Measurements from ENCODE around the gene TUBB2B. TPM values are rescaled to one million over a fixed set of nuclear protein-coding genes. Genes with fewer than 3 reads are reported as not detected.
A peak's percentile ranks its signal among the peaks of the same experiment; 100 is the strongest.

The TUBB2B gene
- total and polyA plus RNA-seq, 10 of the 15 experiments (the other 5 are each of a cell fraction or from before 2014, with no cell fraction given) = 2.6 to 75.2 (median 21.2) TPM

DNA sequence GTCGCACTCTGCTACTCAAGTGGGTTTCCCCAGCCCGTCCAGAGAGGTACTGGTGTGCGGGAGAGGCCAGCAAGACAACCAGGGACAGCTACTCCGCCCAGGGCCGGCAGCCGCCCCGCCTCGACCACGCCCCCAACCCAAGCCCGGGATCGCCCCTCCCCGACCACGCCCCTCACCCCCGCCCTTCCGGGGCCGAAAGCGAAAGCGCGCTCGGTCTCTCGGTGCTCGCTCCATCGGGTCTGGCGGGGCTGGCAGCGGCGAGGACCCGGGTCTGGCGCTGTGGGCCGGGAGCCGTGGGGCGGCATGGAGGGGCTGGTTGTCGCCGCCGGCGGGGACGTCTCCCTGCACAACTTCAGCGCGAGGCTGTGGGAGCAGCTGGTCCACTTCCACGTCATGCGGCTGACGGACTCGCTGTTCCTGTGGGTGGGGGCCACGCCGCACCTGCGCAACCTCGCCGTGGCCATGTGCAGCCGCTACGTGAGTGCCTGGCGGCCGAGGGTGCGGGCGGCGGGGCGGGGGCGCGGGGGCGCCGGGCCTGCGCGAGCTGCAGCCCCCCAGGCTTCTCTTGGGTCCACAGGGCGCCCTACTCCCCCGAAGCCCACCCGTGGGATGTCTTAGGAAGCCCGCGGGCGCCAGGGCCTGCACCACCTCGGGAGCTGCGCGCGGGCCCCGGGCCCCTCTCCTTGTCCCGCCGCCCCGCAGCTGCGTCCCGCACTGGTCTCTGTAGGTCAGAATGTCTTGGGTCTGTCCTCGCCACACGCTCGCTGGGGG is 31.5 kb upstream of the TUBB2B start, which contains the start of gene PSMG4 (continued):
- TF ChIP-seq HCFC1 (IDR thresholded peaks at IDR 0.05; ENCODE audit: low read length) = peak; percentile 62
- TF ChIP-seq NR2C2 (IDR thresholded peaks at IDR 0.05; ENCODE audit: borderline replicate concordance, control insufficient read depth, insufficient read length, low read depth) = peak; percentile 68
- 0 out of 2 replicates have a peak, but pooled peaks have one; percentile 26 for TF ChIP-seq NBN (IDR thresholded peaks at IDR 0.05)
- TF ChIP-seq, protein P1, sequence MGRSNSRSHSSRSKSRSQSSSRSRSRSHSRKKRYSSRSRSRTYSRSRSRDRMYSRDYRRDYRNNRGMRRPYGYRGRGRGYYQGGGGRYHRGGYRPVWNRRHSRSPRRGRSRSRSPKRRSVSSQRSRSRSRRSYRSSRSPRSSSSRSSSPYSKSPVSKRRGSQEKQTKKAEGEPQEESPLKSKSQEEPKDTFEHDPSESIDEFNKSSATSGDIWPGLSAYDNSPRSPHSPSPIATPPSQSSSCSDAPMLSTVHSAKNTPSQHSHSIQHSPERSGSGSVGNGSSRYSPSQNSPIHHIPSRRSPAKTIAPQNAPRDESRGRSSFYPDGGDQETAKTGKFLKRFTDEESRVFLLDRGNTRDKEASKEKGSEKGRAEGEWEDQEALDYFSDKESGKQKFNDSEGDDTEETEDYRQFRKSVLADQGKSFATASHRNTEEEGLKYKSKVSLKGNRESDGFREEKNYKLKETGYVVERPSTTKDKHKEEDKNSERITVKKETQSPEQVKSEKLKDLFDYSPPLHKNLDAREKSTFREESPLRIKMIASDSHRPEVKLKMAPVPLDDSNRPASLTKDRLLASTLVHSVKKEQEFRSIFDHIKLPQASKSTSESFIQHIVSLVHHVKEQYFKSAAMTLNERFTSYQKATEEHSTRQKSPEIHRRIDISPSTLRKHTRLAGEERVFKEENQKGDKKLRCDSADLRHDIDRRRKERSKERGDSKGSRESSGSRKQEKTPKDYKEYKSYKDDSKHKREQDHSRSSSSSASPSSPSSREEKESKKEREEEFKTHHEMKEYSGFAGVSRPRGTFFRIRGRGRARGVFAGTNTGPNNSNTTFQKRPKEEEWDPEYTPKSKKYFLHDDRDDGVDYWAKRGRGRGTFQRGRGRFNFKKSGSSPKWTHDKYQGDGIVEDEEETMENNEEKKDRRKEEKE (IDR thresholded peaks at IDR 0.05) = no peak
- TF ChIP-seq, protein P2, sequence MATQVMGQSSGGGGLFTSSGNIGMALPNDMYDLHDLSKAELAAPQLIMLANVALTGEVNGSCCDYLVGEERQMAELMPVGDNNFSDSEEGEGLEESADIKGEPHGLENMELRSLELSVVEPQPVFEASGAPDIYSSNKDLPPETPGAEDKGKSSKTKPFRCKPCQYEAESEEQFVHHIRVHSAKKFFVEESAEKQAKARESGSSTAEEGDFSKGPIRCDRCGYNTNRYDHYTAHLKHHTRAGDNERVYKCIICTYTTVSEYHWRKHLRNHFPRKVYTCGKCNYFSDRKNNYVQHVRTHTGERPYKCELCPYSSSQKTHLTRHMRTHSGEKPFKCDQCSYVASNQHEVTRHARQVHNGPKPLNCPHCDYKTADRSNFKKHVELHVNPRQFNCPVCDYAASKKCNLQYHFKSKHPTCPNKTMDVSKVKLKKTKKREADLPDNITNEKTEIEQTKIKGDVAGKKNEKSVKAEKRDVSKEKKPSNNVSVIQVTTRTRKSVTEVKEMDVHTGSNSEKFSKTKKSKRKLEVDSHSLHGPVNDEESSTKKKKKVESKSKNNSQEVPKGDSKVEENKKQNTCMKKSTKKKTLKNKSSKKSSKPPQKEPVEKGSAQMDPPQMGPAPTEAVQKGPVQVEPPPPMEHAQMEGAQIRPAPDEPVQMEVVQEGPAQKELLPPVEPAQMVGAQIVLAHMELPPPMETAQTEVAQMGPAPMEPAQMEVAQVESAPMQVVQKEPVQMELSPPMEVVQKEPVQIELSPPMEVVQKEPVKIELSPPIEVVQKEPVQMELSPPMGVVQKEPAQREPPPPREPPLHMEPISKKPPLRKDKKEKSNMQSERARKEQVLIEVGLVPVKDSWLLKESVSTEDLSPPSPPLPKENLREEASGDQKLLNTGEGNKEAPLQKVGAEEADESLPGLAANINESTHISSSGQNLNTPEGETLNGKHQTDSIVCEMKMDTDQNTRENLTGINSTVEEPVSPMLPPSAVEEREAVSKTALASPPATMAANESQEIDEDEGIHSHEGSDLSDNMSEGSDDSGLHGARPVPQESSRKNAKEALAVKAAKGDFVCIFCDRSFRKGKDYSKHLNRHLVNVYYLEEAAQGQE (IDR thresholded peaks at IDR 0.05; ENCODE audit: low read depth, low read length) = peak; percentile 49; the same call in 1 of the 2 replicates
- TF ChIP-seq, protein P3, sequence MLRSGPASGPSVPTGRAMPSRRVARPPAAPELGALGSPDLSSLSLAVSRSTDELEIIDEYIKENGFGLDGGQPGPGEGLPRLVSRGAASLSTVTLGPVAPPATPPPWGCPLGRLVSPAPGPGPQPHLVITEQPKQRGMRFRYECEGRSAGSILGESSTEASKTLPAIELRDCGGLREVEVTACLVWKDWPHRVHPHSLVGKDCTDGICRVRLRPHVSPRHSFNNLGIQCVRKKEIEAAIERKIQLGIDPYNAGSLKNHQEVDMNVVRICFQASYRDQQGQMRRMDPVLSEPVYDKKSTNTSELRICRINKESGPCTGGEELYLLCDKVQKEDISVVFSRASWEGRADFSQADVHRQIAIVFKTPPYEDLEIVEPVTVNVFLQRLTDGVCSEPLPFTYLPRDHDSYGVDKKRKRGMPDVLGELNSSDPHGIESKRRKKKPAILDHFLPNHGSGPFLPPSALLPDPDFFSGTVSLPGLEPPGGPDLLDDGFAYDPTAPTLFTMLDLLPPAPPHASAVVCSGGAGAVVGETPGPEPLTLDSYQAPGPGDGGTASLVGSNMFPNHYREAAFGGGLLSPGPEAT (IDR thresholded peaks at IDR 0.05; ENCODE audit: low read depth) = peak; percentile 85
- TF ChIP-seq, protein P4, sequence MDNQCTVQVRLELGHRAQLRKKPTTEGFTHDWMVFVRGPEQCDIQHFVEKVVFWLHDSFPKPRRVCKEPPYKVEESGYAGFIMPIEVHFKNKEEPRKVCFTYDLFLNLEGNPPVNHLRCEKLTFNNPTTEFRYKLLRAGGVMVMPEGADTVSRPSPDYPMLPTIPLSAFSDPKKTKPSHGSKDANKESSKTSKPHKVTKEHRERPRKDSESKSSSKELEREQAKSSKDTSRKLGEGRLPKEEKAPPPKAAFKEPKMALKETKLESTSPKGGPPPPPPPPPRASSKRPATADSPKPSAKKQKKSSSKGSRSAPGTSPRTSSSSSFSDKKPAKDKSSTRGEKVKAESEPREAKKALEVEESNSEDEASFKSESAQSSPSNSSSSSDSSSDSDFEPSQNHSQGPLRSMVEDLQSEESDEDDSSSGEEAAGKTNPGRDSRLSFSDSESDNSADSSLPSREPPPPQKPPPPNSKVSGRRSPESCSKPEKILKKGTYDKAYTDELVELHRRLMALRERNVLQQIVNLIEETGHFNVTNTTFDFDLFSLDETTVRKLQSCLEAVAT (IDR thresholded peaks at IDR 0.05) = peak; percentile 100
- TF ChIP-seq MXI1 (IDR thresholded peaks at IDR 0.05; ENCODE audit: low read depth, low read length) = peak; percentile 84
- TF ChIP-seq POLR2A (IDR thresholded peaks at IDR 0.05; ENCODE audit: low read depth, low read length) = peak; percentile 92
- peak; percentile 25 for TF ChIP-seq SIX5 (IDR thresholded peaks at IDR 0.05; ENCODE audit: low read depth, low read length, severe bottlenecking)
- TF ChIP-seq TBL1XR1 (IDR thresholded peaks at IDR 0.05; ENCODE audit: low read depth, low read length) = no peak
- TF ChIP-seq, protein P5, sequence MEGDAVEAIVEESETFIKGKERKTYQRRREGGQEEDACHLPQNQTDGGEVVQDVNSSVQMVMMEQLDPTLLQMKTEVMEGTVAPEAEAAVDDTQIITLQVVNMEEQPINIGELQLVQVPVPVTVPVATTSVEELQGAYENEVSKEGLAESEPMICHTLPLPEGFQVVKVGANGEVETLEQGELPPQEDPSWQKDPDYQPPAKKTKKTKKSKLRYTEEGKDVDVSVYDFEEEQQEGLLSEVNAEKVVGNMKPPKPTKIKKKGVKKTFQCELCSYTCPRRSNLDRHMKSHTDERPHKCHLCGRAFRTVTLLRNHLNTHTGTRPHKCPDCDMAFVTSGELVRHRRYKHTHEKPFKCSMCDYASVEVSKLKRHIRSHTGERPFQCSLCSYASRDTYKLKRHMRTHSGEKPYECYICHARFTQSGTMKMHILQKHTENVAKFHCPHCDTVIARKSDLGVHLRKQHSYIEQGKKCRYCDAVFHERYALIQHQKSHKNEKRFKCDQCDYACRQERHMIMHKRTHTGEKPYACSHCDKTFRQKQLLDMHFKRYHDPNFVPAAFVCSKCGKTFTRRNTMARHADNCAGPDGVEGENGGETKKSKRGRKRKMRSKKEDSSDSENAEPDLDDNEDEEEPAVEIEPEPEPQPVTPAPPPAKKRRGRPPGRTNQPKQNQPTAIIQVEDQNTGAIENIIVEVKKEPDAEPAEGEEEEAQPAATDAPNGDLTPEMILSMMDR (IDR thresholded peaks at IDR 0.05 in 2 of 3, conservative IDR thresholded peaks at IDR 0.05 in 1 of 3; ENCODE audit: control insufficient read depth in 2 of 3, extremely low read depth in 1 of 3, insufficient read depth in 1 of 3, low read depth in 3 of 3, low read length in 3 of 3) = 0 out of 6 replicates have a peak, but pooled peaks of 1 of the 3 experiments have one; percentile 5
- TF ChIP-seq TCF12 (IDR thresholded peaks at IDR 0.05; ENCODE audit: low read depth, low read length) = 0 out of 2 replicates have a peak, but pooled peaks have one; percentile 29
- TF ChIP-seq TAF1 (IDR thresholded peaks at IDR 0.05; ENCODE audit: borderline replicate concordance, low read depth, low read length) = peak; percentile 25; the same call in 1 of the 2 replicates
- no peak for TF ChIP-seq IKZF2 (IDR thresholded peaks at IDR 0.05)
- no peak for TF ChIP-seq IRF4 (IDR thresholded peaks at IDR 0.05; ENCODE audit: low read depth, low read length)
- no peak for TF ChIP-seq ZNF622 (IDR thresholded peaks at IDR 0.05)
- TF ChIP-seq NRF1 (conservative IDR thresholded peaks at IDR 0.05; ENCODE audit: low read depth, low read length) = 0 out of 2 replicates have a peak, but pooled peaks have one; percentile 21

All from GM12878 (cell line).